GM19240 (cell line): ENCODE results near the gene ELL.
"Not testable (repeated sequence)": the region's sequence is repeated elsewhere in the genome, so short reads cannot be mapped to it uniquely, and the experiment has no call there.

Source experiments
- DNase-seq: peaks from one replicate; pipeline ENCODE4 v3.0.0; 2011; ENCODE audit warnings: low spot score; ENCODE audit not compliant: insufficient read length

The ELL gene

DNA sequence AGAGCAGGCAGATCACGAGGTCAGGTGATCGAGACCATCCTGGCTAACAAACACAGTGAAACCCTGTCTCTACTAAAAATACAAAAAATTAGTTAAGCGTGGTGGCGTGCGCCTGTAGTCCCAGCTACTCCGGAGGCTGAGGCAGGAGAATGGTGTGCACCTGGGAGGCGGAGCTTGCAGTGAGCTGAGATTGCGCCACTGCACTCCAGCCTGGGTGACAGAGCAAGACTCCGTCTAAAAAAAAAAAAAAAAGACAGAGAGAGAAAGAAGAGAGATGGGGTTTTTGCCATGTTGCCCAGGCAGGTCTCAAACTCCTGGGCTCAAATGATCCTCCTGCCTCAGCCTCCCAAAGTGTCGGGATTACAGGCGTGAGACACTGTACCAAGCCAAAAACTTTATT is 116.1 kb downstream of the ELL start:
- not testable (repeated sequence) for DNase-seq

DNA sequence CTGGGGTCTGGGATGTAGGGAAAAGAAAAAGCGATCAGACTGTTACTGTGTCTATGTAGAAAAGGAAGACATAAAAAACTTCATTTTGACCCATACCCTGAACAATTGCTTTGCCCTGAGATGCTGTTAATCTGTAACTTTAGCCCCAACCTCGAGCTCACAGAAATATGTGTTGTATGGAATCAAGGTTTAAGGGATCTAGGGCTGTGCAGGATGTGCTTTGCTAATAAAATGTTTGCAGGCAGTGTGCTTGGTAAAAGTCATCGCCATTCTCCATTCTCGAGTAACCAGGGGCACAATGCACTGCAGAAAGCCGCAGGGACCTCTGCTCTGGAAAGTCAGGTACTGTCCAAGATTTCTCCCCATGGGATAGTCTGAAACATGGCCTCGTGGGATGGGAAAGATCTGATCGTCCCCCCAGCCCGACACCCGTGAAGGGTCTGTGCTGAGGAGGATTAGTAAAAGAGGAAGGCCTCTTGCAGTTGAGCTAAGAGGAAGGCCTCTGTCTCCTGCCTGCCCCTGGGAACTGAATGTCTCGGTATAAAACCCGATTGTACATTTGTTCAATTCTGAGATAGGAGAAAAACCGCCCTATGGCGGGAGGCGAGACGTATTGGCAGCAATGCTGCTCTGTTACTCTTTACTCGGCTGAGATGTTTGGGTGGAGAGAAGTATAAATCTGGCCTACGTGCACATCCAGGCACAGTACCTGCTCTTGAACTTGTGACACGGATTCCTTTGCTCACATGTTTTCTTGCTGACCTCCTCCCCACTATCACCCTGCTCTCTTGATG is 119.2 kb downstream of the ELL start:
- not testable (repeated sequence) for DNase-seq

GRCh38 chr19:18401580-18402112 is 120.2 kb downstream of the ELL start:
- no peak for DNase-seq

DNA sequence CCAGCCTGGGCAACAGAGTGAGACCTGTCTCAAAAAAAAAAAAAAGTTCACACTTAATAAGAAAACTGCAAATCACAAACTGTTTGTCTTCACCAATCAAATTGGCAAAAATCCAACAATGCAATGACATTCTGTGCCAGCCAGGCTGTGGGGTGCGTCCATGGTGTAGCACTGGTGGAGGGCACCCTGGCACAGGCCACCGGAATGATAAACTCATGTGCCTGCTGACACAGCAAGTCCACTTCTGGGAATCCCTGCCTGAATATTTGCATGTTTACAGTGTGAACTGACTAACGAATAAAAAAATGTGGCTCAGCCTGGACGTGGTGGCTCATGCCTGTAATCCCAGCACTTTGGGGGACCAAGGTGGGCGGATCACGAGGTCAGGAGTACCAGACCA is 122.9 kb downstream of the ELL start:
- DNase-seq = no peak

DNA sequence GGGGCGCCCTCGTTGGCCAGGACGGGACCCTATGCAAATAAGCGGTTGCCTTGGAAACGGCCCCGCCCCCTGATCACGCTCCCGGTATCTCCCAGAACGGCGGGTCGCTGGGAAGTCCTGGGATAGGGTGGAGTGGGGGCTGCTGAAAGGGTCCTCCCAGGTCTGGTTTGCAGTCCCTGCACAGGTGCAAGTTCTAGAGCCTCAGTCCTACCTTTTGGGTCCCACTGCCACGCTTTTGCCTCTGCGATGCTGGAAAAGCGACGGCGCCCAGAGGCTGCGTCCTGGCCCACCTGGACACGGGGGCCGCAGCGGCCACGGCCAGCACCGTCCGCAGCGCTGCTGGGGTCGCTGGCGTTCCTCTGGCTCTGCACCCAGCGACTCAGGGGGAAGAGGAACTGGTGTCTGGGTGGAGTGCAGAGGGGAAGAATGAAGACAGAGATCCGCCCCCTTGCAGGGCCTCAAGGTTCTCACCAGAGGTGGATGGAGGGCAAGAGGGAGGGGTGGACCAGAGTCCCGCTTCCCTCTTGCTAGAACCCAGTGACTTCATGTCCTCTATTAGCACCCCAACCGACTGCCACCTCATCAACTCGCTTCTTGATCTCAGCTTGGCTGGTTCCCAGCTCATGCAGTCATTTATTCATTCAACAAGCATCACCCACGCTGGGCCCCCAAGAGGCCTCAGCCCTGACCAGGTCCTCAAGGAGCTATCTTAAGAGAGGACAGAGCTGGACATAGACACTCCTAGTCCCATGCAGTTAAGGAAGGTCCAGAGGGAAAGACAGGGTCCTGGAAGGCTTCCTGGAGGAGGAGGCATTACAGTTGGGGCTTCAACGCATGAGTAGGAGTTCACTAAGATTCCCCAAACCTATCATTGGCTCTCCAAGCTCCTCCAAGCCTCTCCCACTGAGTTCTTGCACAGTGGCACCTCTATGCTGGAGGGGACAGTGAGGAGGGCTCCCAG is 124.3 kb downstream of the ELL start, which contains the start of gene LRRC25:
Gene LRRC25 (minus strand): TSS at position 381 of the 961 bp plus-strand sequence. CDS start 659 bp downstream, outside the sequence.
- peak; percentile 51 for DNase-seq

- no peak for DNase-seq
Observed at GRCh38 chr19:18396471-18397241, 125.2 kb downstream of the ELL start.

GRCh38 chr19:18393836-18394235 is 128.0 kb downstream of the ELL start:
- no peak for DNase-seq

DNA sequence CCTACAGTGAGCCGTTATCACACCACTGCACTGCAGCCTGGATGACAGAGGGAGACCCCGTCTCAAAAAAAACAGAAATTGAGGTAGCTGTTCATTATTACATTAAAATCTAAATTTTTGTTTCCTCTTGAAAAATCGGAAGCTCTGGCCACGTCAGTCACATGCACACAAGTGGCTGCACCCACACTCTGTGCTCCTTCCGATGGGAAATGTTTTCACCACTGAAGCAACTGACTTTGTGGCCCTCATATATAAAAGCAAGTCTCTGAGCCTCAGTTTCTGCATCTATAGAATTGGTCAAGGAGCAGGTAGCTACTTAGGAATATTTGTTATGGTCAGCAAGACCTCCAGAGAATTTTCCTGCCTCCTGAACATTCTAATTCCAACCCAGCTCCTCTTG is 128.9 kb downstream of the ELL start:
- DNase-seq = no peak
